ENCODE results near the gene IL11.

IL11 gene

GRCh38 chr19:55321466-55322137, 48.7 kb downstream of the IL11 start:
- no peak for DNase-seq

- no peak for DNase-seq
Measured at GRCh38 chr19:55320844-55321419, 49.3 kb downstream of the IL11 start.

- no peak for DNase-seq
Measured at GRCh38 chr19:55319785-55320184, 50.5 kb downstream of the IL11 start.

- DNase-seq, result no peak
Measured at GRCh38 chr19:55316646-55317045, 53.6 kb downstream of the IL11 start.

- no peak for DNase-seq
Measured at GRCh38 chr19:55315956-55316525, 54.2 kb downstream of the IL11 start.

GRCh38 chr19:55314396-55314795, 55.9 kb downstream of the IL11 start:
- no peak for DNase-seq

All from activated CD4-positive, alpha-beta T cell treated with anti-CD3 and anti-CD28 coated beads, Interleukin-2, amount 50 U/mL, for 48 hours (primary cell).